Measurements from ENCODE around the gene CACNG7. TPM values are rescaled to one million over a fixed set of nuclear protein-coding genes. Genes with fewer than 3 reads are reported as not detected.
A peak's percentile ranks its signal among the peaks of the same experiment; 100 is the strongest.

CACNG7 gene
- total RNA-seq, 3 donors from 2014 or later = not detected

DNA sequence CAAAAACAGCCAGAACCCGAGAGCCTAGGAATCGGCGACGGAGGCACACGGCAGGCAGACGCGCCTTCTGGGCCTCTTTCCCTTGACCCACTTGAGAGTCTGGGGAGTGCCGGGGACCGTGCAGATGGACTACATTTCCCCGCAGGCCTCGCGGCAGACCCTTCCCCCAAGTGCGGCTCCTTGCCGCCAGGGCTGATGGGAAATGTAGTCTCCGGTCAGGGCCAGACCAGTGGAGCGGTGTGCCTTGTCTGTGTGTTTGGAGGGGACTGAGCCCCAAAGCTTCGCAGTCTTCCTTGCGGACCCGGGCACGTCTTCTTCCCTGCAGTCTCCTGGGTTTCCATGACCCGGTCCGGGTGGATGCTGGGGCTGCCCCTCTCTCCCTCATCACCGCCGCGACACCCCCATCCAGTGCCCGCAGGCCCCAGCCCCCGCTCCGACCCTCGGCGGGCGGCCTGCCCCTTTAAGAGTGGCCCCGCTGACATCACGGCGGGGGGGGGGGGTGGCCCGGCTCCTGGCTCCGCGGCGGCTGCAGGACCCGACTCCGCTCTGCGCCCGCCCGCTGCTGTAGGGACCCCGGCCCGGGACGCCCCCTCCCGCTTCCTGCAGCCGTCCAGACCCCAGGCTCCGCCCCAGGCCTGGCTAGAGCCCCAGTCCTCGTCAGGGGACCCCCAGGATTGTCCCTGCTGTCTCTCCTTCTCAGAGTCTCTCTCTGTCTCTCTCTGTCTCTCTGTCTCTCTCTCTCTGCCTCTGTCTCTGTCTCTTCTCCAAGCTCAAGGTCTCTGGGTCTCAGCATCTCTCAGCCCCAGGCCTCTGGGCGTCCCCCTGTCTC lies 758 bp upstream of the CACNG7 start:
- TF ChIP-seq POLR2A (IDR thresholded peaks at IDR 0.05) = no peak
- no peak for TF ChIP-seq POLR2AphosphoS5 (IDR thresholded peaks at IDR 0.05)
- TF ChIP-seq CTCF (IDR thresholded peaks at IDR 0.05) = no peak
- DNase-seq (ENCODE audit: low spot score in 2 of 2) = no peak
- Histone ChIP-seq H3K36me3 (no peaks in the 10 kb centered on the region), H3K27me3 (peaks cover 15 to 83% of the 10 kb centered on the region in 2 donors), H3K9me3 (no peaks in the 10 kb centered on the region), H3K27ac (no peak overlapping the region), H3K4me1 (no peaks in the 10 kb centered on the region), H3K4me3 (peak overlapping the region in 1 of 3 donors; percentile 31)
- intact Hi-C loops (cut with DNase I; ENCODE audit: low total_unique reads) = no loop called here

GRCh38 chr19:53909471-53910169 lies 542 bp downstream of the CACNG7 start:
- H3K4me3 ChIP-seq = no peak overlapping the region
- DNase-seq (ENCODE audit: low spot score in 2 of 2) = no peak
- no peaks in the 10 kb centered on the region for H3K4me1 ChIP-seq
- TF ChIP-seq POLR2A (IDR thresholded peaks at IDR 0.05) (no peak), CTCF (IDR thresholded peaks at IDR 0.05) (no peak), POLR2AphosphoS5 (IDR thresholded peaks at IDR 0.05) (no peak)
- H3K9me3 ChIP-seq = no peaks in the 10 kb centered on the region
- intact Hi-C loops (cut with DNase I; ENCODE audit: low total_unique reads) = no loop called here
- no peaks in the 10 kb centered on the region for H3K36me3 ChIP-seq
- no peak overlapping the region for H3K27ac ChIP-seq
- H3K27me3 ChIP-seq = peaks cover 15 to 90% of the 10 kb centered on the region in 2 donors

DNA sequence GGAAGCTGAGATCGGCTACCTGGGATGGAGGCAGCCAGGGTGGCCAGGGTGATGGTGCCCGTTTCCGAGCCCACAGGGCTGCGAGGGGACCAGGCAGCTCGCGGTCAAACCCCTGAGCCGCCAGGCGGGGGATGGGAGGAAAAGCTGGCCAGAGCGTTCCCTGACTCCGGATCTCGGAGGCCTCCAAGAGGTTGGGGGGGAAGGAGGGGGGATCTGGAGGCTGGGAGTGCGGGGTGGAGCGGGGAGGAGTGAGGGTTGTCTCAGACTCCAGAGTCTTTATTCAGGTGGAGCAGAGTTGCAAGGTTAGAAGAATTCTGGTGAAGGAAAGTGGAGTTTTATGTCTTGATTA lies 1.1 kb downstream of the CACNG7 start:
- H3K9me3 ChIP-seq = no peaks in the 10 kb centered on the region
- no peak overlapping the region for H3K27ac ChIP-seq
- TF ChIP-seq CTCF (IDR thresholded peaks at IDR 0.05) = no peak
- TF ChIP-seq POLR2AphosphoS5 (IDR thresholded peaks at IDR 0.05) = no peak
- H3K4me1 ChIP-seq = no peaks in the 10 kb centered on the region
- H3K4me3 ChIP-seq = no peak overlapping the region
- no peak for DNase-seq (ENCODE audit: low spot score in 2 of 2)
- peaks cover 15 to 90% of the 10 kb centered on the region in 2 donors for H3K27me3 ChIP-seq
- intact Hi-C loops (cut with DNase I; ENCODE audit: low total_unique reads) = no loop called here
- no peaks in the 10 kb centered on the region for H3K36me3 ChIP-seq

DNA sequence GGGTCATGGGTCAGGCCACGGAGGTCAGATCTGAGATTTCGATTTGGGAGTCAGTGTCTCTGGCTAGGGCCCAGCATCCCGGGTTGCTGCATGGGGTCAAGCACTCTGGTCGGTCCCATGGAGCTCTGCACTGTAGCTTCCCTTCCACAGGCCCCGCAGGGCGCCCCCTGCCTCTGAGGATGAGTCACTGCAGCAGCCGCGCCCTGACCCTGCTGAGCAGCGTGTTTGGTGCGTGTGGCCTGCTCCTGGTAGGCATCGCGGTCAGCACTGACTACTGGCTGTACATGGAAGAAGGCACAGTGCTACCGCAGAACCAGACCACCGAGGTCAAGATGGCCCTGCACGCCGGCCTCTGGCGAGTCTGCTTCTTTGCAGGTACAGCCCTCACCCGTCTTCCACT lies 3.6 kb downstream of the CACNG7 start:
- H3K4me1 ChIP-seq = no peaks in the 10 kb centered on the region
- intact Hi-C loops (cut with DNase I; ENCODE audit: low total_unique reads) = no loop called here
- H3K27me3 ChIP-seq = peaks cover 10 to 73% of the 10 kb centered on the region in 2 donors

More for the DNA sequence above, 3.6 kb downstream of the CACNG7 start:
- no peak overlapping the region for H3K27ac ChIP-seq
- H3K36me3 ChIP-seq = no peaks in the 10 kb centered on the region
- H3K9me3 ChIP-seq = no peaks in the 10 kb centered on the region
- no peak overlapping the region for H3K4me3 ChIP-seq
- TF ChIP-seq CTCF (IDR thresholded peaks at IDR 0.05) = no peak
- TF ChIP-seq POLR2A (IDR thresholded peaks at IDR 0.05) = no peak
- TF ChIP-seq POLR2AphosphoS5 (IDR thresholded peaks at IDR 0.05) = no peak
- no peak for DNase-seq (ENCODE audit: low spot score in 2 of 2)
